OCI-LY7 (cell line): ENCODE measurements around the gene RAN.

Experiments used
- EZH2phosphoT487 ChIP-seq: fragments of 200-600 bp; sonication (generic); IDR thresholded peaks from 2 replicates; pipeline ENCODE4 v1.6.1; 2018; ENCODE audit warnings: low read depth, borderline replicate concordance, mild to moderate bottlenecking, mixed run types, antibody characterized with exemption, low read length, moderate library complexity, mixed read lengths
- TF ChIP-seq, protein P1 (sequence below): fragments of 200-600 bp; sonication (generic); conservative IDR thresholded peaks from 2 replicates; pipeline ENCODE4 v1.5.1; 2014; ENCODE audit warnings: mild to moderate bottlenecking, antibody characterized with exemption, low read length, moderate library complexity, mixed read lengths

DNA sequence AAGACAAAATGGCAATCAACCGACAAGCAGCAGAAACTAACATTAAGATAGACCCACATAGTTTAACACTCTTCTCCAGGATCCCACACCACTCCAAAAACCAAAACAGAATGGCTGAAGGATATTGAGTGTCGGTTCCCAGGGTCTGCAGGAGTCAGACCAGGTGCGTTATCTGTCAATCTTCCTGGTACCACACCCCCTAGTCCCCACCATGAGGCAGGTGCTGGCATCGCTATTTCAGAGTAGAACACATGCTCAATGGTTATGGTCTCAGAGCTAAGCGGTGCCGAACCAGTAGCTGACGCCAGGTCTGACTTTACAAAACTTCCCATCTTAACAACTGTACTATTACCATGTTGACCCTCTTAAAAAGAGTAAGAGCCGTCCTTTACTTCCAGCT is 43.0 kb upstream of the RAN start:
- TF ChIP-seq, protein P1, sequence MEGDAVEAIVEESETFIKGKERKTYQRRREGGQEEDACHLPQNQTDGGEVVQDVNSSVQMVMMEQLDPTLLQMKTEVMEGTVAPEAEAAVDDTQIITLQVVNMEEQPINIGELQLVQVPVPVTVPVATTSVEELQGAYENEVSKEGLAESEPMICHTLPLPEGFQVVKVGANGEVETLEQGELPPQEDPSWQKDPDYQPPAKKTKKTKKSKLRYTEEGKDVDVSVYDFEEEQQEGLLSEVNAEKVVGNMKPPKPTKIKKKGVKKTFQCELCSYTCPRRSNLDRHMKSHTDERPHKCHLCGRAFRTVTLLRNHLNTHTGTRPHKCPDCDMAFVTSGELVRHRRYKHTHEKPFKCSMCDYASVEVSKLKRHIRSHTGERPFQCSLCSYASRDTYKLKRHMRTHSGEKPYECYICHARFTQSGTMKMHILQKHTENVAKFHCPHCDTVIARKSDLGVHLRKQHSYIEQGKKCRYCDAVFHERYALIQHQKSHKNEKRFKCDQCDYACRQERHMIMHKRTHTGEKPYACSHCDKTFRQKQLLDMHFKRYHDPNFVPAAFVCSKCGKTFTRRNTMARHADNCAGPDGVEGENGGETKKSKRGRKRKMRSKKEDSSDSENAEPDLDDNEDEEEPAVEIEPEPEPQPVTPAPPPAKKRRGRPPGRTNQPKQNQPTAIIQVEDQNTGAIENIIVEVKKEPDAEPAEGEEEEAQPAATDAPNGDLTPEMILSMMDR = no peak
- no peak for TF ChIP-seq EZH2phosphoT487
